GM18520 (cell line): ENCODE data around the gene CPNE5.
"Not testable (repeated sequence)": the region's sequence is repeated elsewhere in the genome, so short reads cannot be mapped to it uniquely, and the experiment has no call there.

Experiments used
- ATAC-seq: cut with Tn5 transposase; IDR thresholded peaks from one replicate; pipeline ENCODE4 v1.9.1; 2021; ENCODE audit not compliant: unreplicated experiment

The CPNE5 gene

GRCh38 chr6:36817176-36817817 lies 21.9 kb downstream of the CPNE5 start:
- no peak for ATAC-seq

- ATAC-seq: no peak
Measured at GRCh38 chr6:36815962-36816735, 23.1 kb downstream of the CPNE5 start.

- ATAC-seq: no peak
Measured at GRCh38 chr6:36814249-36814648, 25.0 kb downstream of the CPNE5 start.

GRCh38 chr6:36813526-36813925 lies 25.7 kb downstream of the CPNE5 start:
- no peak for ATAC-seq

GRCh38 chr6:36813047-36813446 lies 26.2 kb downstream of the CPNE5 start:
- not testable (repeated sequence) for ATAC-seq

GRCh38 chr6:36809941-36810803 lies 29.1 kb downstream of the CPNE5 start:
- no peak for ATAC-seq

- ATAC-seq: no peak
Measured at GRCh38 chr6:36809156-36809555, 30.1 kb downstream of the CPNE5 start.

- ATAC-seq: no peak
Measured at GRCh38 chr6:36808634-36809033, 30.6 kb downstream of the CPNE5 start.

GRCh38 chr6:36807750-36808149 lies 31.5 kb downstream of the CPNE5 start:
- no peak for ATAC-seq

- ATAC-seq: no peak
Measured at GRCh38 chr6:36807143-36807542, 32.1 kb downstream of the CPNE5 start.

GRCh38 chr6:36805917-36806316 lies 33.3 kb downstream of the CPNE5 start:
- no peak for ATAC-seq

GRCh38 chr6:36805096-36805797 lies 34.0 kb downstream of the CPNE5 start:
- no peak for ATAC-seq

- no peak for ATAC-seq
Measured at GRCh38 chr6:36804563-36804962, 34.7 kb downstream of the CPNE5 start.

GRCh38 chr6:36803908-36804307 lies 35.3 kb downstream of the CPNE5 start:
- no peak for ATAC-seq

GRCh38 chr6:36803482-36803881 lies 35.8 kb downstream of the CPNE5 start:
- ATAC-seq: no peak

GRCh38 chr6:36800223-36801076 lies 38.8 kb downstream of the CPNE5 start:
- no peak for ATAC-seq

- ATAC-seq: no peak
Measured at GRCh38 chr6:36798852-36799251, 40.4 kb downstream of the CPNE5 start.

- ATAC-seq: no peak
Measured at GRCh38 chr6:36797653-36798052, 41.6 kb downstream of the CPNE5 start.

GRCh38 chr6:36797055-36797454 lies 42.2 kb downstream of the CPNE5 start:
- ATAC-seq: no peak

GRCh38 chr6:36794713-36795065 lies 44.6 kb downstream of the CPNE5 start:
- no peak for ATAC-seq
